ENCODE measurements around the gene LANCL1. TPM values are rescaled to one million over a fixed set of nuclear protein-coding genes. Genes with fewer than 3 reads are reported as not detected.

Gene LANCL1
- total RNA-seq, 1 experiment from 2014 or later, result 61.5 TPM

GRCh38 chr2:210459880-210460279 is 16.7 kb downstream of the LANCL1 start:
- Histone ChIP-seq H4K20me1 (ENCODE audit: insufficient read depth) (no peaks in the 10 kb centered on the region), H3K27me3 (ENCODE audit: insufficient read depth, low read length) (no peaks in the 10 kb centered on the region), H3K4me2 (ENCODE audit: low read length) (no peak overlapping the region), H3K79me2 (ENCODE audit: insufficient read depth, low read length) (no peaks in the 10 kb centered on the region), H3K27ac (ENCODE audit: low read depth, low read length) (no peak overlapping the region), H3K36me3 (ENCODE audit: control insufficient read depth in 1 of 2, insufficient read depth in 2 of 2, low read length in 2 of 2) (peaks cover 0 to 4% of the 10 kb centered on the region in 2 experiments; a peak in 1 of 4 replicates), H3K9me2 (ENCODE audit: insufficient read depth) (no peaks in the 10 kb centered on the region), H3K9ac (ENCODE audit: low read length) (no peak overlapping the region), H3K9me3 (ENCODE audit: control insufficient read depth in 1 of 2, insufficient read depth in 1 of 2, low read depth in 1 of 2, low read length in 2 of 2) (no peaks in the 10 kb centered on the region), H3K4me3 (replicated peaks in 1 of 2; ENCODE audit: low read depth in 1 of 2, low read length in 2 of 2) (no peak overlapping the region), H3K4me1 (ENCODE audit: control insufficient read depth in 1 of 2, insufficient read depth in 2 of 2, low read length in 2 of 2) (no peaks in the 10 kb centered on the region), H2AFZ (ENCODE audit: low read depth, low read length, poor library complexity, severe bottlenecking) (no peak overlapping the region)
- ChIA-PET CTCF (no interaction called here), RAD21 (ENCODE audit: low non-redundant PET in 1 of 2, low total read pairs in 2 of 2, uncharacterized antibody in 2 of 2, unreplicated experiment in 2 of 2) (no interaction called here), POLR2A (no interaction called here)
- TF ChIP-seq CEBPB (IDR thresholded peaks at IDR 0.05; ENCODE audit: low read depth), result no peak
- ATAC-seq (no peak), DNase-seq (ENCODE audit: low read depth, low spot score) (no peak)
- no TSS peak for BruUV-seq (replicated peaks)
- intact Hi-C loops (cut with micrococcal nuclease), result no loop called here

- no peak overlapping the region for H3K4me2 ChIP-seq (ENCODE audit: low read length)
- H3K9me2 ChIP-seq (ENCODE audit: insufficient read depth), result no peaks in the 10 kb centered on the region
- DNase-seq (ENCODE audit: low read depth, low spot score), result no peak
- no peak overlapping the region for H2AFZ ChIP-seq (ENCODE audit: low read depth, low read length, poor library complexity, severe bottlenecking)
- BruUV-seq (replicated peaks), result no TSS peak
- ChIA-PET RAD21 (ENCODE audit: low non-redundant PET in 1 of 2, low total read pairs in 2 of 2, uncharacterized antibody in 2 of 2, unreplicated experiment in 2 of 2) (no interaction called here), POLR2A (no interaction called here), CTCF (no interaction called here)
- H3K4me1 ChIP-seq (ENCODE audit: control insufficient read depth in 1 of 2, insufficient read depth in 2 of 2, low read length in 2 of 2), result no peaks in the 10 kb centered on the region
- no peaks in the 10 kb centered on the region for H4K20me1 ChIP-seq (ENCODE audit: insufficient read depth)
- ATAC-seq, result no peak
- H3K4me3 ChIP-seq (replicated peaks in 1 of 2; ENCODE audit: low read depth in 1 of 2, low read length in 2 of 2), result no peak overlapping the region
- peaks cover 0 to 5% of the 10 kb centered on the region in 2 experiments; a peak in 1 of 4 replicates for H3K36me3 ChIP-seq (ENCODE audit: control insufficient read depth in 1 of 2, insufficient read depth in 2 of 2, low read length in 2 of 2)
- no peaks in the 10 kb centered on the region for H3K9me3 ChIP-seq (ENCODE audit: control insufficient read depth in 1 of 2, insufficient read depth in 1 of 2, low read depth in 1 of 2, low read length in 2 of 2)
- H3K27me3 ChIP-seq (ENCODE audit: insufficient read depth, low read length), result no peaks in the 10 kb centered on the region
- no peak overlapping the region for H3K9ac ChIP-seq (ENCODE audit: low read length)
- TF ChIP-seq EGR1 (IDR thresholded peaks at IDR 0.05; ENCODE audit: low read depth), result no peak
- no peak for TF ChIP-seq SIN3A (IDR thresholded peaks at IDR 0.05; ENCODE audit: low read depth)
- no peak for TF ChIP-seq REST (IDR thresholded peaks at IDR 0.05; ENCODE audit: low read depth)
- no peak for TF ChIP-seq CEBPB (IDR thresholded peaks at IDR 0.05; ENCODE audit: low read depth)
- no peak for TF ChIP-seq FOSL1 (IDR thresholded peaks at IDR 0.05; ENCODE audit: low read depth)
- no peak for TF ChIP-seq ZFX (IDR thresholded peaks at IDR 0.05)
- no peak for TF ChIP-seq POLR2A (IDR thresholded peaks at IDR 0.05; ENCODE audit: borderline replicate concordance, extremely low read depth, insufficient read depth, insufficient read length)
- TF ChIP-seq SRF (IDR thresholded peaks at IDR 0.05; ENCODE audit: low read depth), result no peak
- TF ChIP-seq JUND (IDR thresholded peaks at IDR 0.05), result no peak
- TF ChIP-seq TCF7L2 (IDR thresholded peaks at IDR 0.05; ENCODE audit: borderline replicate concordance, extremely low read depth, insufficient read depth, insufficient read length), result no peak
- TF ChIP-seq CBX3 (IDR thresholded peaks at IDR 0.05; ENCODE audit: low read depth), result no peak
- TF ChIP-seq CTCF (IDR thresholded peaks at IDR 0.05 in 2 of 3, conservative IDR thresholded peaks at IDR 0.05 in 1 of 3; ENCODE audit: borderline replicate concordance in 1 of 3, insufficient read depth in 1 of 3, low read depth in 2 of 3, low read length in 2 of 3), result no peak
- no peaks in the 10 kb centered on the region for H3K79me2 ChIP-seq (ENCODE audit: insufficient read depth, low read length)
- intact Hi-C loops (cut with micrococcal nuclease), result no loop called here
- H3K27ac ChIP-seq (ENCODE audit: low read depth, low read length), result no peak overlapping the region
Observed at GRCh38 chr2:210459407-210459806, 17.2 kb downstream of the LANCL1 start.
